ENCODE data around the gene DNAH14.

DNAH14 gene

DNA sequence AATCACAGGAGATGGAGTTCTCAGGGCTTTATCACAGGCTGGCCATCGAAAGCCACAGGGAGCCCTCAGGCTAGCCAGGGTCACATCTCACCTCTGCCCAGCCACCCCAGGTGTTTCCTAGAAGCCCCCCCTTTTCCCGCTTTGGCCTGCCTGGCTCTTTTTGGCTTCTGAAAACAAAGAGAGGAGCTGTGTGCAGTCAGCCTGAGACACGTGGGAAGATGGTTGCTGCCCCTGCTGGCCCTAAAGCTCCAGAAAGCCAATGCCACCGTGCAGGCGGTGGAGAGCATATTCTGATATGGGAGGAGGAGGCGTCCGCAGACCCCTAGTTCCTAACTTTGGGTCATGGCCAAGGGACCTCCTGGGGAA is 517.1 kb downstream of the DNAH14 start:
- TF ChIP-seq, protein P1, sequence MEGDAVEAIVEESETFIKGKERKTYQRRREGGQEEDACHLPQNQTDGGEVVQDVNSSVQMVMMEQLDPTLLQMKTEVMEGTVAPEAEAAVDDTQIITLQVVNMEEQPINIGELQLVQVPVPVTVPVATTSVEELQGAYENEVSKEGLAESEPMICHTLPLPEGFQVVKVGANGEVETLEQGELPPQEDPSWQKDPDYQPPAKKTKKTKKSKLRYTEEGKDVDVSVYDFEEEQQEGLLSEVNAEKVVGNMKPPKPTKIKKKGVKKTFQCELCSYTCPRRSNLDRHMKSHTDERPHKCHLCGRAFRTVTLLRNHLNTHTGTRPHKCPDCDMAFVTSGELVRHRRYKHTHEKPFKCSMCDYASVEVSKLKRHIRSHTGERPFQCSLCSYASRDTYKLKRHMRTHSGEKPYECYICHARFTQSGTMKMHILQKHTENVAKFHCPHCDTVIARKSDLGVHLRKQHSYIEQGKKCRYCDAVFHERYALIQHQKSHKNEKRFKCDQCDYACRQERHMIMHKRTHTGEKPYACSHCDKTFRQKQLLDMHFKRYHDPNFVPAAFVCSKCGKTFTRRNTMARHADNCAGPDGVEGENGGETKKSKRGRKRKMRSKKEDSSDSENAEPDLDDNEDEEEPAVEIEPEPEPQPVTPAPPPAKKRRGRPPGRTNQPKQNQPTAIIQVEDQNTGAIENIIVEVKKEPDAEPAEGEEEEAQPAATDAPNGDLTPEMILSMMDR (IDR thresholded peaks at IDR 0.05): no peak

DNA sequence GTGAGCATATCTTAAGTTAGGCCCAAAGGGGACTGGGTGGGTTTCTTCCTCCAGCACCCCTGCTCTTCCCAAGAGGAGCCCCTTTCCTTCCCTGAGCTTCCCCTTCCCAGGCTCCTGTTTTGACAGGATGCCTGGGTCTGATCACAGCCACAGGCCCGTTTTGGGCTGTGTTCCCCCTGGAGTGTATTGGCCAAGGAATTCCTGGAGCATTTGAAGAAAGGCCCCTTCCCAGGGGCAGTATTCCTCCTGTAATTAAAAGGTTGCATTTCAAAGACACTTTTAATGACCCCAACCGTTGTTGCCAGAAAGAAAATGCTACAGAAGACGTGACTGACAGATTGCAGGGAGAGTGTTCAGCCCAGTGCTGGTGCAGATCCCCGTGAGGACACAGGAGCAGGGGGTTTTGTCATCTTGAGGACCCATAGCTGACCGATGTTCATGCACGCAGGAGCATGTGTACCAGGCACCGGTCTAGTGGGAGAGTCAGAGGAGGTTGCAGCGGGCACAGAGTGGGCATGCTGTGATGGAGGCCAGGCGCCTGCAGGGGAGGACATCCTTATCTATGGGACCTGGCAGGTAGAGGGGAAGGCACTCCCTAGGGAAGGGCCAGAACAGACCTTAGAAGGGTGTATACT is 517.6 kb downstream of the DNAH14 start:
- TF ChIP-seq, protein P1 (IDR thresholded peaks at IDR 0.05): no peak

DNA sequence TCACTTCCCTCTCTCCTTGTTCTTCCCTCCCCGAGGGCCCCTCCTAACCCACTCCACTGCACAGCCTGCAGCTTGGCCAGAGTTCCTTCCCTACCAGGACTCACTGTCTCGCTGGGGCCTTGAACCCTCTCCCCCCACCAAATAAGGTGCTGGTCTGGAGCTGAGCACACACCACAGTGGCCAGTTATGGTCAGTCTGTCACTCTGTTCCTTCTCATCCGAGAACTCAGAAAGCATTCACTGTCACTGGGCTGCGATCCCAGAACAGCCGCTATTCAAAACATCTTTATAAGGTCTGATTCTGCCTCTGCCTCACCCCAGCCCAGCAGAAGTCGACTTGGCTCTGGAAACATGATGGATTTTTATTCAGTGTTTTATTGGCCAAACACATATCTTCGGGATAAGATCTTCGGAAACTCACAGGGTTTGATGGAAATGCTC is 518.2 kb downstream of the DNAH14 start:
- TF ChIP-seq, protein P1 (IDR thresholded peaks at IDR 0.05): no peak

DNA sequence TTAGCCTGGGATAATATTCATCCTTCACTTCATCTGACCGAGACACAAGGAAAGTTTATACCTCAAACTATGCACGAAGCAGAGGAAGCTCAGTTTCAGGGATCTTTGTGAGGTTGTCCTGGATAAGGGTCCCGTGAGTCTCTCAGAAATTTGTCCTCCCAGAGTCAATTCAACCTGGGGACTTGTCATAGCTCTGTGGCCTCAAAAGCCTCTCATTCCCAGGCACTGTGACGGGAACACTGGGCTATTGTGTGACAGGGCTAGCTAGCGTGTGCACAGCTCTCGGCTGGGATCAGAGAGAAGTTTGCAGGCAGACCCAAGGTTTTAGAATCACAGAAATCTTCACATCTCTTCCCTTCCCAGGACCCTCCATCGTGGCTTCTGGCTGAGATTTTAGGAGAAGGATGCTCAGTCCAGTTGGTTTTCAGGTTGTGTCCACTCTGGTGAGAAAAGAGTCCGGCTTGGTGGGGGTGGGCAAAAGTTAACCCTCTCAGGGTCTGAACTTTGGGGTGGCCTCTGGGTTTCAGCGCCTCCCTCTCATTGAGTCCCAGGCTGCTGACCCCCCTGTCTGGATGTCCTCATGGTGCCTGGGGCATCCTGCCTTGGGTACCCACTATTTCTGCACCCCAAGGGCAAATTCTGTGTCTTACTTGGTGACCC is 518.8 kb downstream of the DNAH14 start:
- TF ChIP-seq, protein P1 (IDR thresholded peaks at IDR 0.05): no peak
